ENCODE results near the gene MYLK.
A peak's percentile ranks its signal among the peaks of the same experiment; 100 is the strongest.

MYLK gene

DNA sequence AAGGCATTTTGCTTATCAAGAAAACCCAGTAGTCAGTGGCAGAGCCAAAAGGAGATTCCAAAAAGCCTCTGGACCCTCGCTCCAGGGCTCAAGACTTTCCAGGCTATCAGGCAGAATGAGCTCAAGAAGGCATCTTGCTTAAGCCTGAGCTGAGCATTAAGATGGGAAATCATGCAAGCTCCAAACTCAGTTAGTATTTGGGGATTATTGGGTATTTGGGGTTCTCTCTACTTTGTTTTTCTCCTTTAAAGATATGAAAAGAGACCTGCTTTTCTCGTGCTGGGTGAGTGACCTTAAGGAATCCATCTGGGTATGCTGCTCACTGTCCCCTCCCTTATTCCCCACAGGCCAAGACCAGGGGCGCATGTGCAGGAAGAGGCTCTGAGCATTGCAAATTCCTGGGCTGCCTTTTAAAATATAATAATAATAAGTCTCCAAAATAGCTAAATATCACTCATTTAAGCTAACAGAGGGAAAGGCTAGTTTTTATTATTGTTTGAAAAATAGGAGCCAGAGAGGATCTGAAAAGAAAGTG, 223.9 kb downstream of the MYLK start:
- DNase-seq, result no peak

DNA sequence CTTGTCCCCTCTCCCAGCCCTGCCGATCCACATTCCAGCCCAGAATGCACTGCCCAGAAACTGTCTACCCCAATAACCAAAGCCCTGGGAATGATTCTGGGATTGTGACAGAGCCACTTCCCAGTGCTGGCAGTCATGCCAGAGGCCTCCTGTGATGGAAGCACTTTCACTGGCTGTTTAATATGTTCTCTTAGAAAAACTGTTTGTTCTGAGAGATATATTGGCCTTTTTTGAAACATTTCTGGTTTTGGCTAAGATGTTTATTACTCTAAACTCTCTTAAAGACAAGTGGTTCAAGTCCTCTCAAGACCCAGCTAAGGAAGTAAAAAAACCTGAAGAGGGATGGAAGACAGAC, 225.3 kb downstream of the MYLK start:
- no peak for DNase-seq

DNA sequence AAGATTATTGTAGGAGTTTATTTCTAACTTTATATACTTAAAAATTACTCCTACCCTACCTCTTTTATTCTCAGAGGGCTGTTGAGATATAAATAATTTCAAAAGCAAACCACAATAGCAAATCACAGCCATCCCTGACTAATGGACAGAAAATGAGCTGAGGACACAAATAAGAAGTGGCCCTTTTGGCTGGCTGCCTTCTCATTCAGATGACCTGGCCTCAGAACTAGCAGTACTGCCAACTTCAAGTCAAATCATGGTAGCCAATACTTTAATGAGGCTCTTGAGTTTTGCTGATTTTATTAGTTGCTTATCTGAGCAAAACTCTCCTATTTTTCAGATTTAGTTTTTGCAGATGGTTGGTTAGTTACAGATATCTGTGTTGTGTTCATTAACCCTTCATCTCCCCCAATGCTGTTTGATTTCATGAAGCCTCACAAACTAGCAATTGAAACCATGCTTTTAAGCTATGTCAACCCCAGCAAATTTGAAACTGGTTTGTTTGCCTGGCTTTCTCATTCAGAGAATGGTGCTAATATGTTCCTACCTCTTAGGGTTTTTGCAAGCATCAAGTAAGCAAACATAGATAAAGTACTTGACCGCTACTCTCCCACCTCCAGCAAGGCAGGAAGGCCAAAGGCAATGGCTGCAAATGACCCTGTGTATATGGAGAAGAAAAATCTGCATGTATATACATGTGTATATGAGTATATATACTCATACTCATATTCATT, 225.8 kb downstream of the MYLK start:
- DNase-seq, result no peak

DNA sequence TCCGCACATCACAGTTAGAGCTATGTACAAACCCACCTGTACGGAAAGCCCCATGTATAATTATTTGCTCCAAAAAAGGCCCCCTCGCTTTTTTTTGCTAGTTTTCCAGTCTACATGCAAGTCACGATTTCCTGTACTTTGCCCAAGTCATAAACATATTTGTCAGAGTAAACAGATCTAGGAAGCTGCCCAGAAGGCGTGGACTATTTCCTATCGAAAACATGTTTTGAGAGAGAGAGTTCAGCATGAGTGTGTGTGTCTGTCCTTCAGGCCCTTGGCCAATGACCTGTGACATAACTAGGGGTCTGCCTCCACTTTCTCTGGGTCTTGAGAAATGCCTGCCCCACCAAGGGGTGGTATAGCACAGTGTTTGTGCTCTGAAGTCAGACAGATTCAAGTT, 226.6 kb downstream of the MYLK start:
- DNase-seq, result no peak

DNA sequence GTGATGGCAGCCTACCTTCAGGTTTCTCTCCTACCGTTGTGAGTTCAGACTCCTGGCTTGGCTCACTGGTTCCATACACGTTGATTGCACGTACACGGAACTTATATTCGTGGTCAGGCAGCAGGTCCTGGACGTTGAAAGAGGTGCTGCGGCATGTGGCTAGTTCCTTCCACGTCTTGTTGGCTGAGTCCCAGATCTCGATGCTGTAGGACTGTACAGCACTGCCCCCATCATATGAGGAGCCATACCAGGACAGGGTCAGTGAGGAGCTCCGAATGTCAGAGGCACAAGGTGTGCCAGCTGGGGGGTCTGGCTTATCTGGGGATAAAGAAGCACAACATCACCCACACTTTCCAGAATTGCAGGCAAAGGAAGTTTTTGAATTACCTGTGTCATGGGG, 227.0 kb downstream of the MYLK start:
- no peak for DNase-seq

DNA sequence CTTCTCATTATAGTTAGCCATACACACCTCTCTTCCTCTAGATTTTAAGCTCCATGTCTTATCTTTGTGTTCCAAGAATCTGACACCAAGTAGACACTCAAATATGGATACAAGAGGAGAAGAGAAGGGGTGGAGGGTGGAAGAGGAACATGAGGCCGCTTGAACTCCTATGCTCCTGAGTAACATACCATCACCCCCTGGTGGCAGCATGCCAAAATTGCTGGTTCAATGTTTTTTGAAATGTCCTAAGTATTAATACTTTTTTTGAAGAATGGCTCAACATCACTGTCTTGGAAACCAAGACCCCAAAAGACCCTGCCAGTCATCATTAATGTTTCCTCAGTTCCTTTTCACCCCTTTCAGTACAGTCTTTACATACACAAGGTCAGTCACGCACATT, 227.4 kb downstream of the MYLK start:
- no peak for DNase-seq

DNA sequence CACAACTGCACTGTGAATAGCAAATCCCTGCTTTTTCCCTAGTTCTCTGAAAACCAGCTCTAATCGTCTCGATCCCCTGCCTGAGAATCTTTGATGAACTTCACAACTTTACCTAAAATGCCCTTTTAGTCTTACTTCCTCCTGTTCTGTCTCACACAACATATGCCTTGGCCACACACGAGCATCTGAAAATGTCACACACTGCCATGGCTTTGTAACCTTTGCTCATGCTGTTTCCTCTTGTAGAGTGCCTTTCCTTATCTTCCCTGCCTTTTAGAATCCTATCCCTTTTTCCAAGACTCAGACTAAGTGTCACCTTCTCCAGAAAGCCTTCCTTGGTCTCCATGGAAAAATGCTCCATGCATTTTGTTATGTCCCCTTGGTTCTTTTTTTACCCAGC, 227.9 kb downstream of the MYLK start:
- no peak for DNase-seq

DNA sequence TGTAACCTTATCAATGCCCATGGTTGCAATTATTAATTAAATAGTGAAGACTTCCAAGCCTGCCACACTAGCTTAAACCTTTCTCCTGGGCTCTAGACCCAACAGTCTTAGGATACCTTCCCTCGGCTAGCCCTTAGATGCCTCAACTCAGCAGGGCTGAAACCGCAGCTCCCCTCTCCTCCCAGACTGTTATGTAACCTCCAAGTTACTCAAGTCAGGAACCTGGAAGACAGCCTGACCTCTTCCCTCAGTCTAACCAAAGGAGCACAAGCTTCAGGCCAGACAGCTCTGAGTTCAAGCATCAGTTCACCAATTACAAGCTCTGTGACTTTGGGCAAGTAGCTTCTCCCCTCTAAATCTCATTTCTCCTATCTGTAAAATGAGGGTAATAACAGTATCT, 228.7 kb downstream of the MYLK start:
- DNase-seq, result no peak

DNA sequence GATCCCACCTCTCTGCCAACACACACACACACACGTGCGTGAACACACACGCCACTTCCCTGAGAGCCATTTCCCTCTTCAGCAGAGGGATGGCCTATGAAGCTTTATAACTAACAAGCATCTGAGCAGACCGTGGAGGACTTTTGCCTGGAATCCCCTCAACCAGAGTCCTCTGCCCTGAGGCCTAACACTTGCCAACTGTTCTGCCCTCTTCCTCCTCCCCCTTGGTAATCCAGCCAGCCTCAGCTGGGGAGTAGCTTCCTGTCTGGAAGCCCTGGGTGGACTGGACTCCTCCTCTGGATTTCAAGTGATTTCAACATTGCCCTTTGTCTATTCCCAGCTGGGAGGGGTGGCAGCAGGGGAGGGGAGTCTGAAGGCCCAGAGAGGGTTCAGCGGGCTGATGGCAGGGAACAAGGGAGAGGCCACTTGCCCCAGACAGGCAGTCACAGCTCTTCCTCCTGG, 230.9 kb downstream of the MYLK start:
- DNase-seq, result no peak

DNA sequence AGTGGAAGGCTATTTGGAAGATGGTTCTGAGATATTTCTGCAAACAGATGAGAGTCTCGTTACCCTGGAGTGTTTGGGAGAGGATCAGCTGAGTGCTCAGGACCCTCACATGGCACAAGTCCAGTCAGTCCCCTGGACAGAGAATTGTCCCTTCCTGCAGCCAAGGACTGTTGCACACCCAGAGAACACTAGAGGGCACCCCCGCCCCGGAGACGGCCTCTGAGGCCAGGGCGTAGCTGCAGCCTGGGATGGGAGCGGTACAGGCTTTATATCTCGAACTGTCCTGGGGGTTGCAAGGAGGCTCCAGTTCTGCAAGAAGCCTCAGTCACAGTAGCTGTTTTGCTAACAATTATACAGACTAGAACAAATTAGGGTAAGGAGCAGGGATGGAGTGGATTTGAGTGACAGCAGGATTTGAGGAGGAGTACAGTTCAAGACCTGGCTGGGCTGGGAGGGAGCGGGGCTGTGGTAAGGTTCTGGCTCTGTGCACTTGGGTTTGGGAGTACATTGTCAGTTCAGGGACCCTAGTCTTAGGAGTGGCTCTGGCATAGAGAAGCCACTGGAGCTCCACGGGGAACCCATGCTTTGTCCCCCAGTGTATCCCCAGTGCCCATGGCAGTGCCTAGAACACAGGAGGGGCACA, 231.7 kb downstream of the MYLK start:
- peak; percentile 25 for DNase-seq

DNA sequence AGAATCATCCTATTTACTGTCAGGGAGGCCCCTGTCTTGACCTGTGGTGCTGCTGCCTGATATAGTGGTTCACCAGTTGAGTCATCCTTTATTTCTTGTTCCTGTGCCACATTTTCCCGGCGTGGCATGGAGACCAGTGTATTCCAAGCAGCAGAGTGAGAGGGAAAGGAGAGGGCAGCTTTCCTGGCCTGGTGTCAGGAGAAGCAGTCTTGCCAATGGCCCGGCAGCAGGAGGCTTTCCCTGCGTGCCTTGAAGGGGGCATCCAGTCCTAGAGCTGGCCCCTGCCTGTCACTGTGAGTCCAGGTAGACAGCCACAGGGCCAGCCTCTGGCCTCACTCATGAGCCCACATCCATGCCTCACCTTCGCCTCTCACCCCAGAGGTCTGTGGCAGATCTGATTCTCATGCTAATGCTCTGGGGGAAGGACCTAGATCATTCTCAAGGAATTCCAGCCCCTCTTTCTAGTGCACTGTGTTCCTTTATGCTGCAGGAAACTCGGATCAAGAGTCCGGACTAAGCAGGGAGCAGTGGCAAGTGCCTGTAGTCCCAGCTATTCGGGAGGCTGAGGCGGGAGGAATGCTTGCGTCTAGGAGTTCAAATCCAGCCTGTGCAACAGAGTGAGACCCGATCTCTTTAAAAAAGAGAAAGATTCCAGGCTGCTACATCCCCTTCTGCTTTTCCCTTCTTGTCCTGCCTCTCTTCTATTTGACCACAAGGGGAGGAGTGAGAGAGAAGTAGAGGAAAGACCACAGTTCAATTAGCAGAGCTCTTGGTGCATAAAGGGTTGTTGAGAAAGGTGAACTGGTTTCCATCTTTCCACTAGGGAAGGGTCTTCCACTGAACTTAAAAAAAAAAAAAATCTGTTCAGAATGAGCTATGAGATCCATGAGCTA, 232.4 kb downstream of the MYLK start:
- no peak for DNase-seq

DNA sequence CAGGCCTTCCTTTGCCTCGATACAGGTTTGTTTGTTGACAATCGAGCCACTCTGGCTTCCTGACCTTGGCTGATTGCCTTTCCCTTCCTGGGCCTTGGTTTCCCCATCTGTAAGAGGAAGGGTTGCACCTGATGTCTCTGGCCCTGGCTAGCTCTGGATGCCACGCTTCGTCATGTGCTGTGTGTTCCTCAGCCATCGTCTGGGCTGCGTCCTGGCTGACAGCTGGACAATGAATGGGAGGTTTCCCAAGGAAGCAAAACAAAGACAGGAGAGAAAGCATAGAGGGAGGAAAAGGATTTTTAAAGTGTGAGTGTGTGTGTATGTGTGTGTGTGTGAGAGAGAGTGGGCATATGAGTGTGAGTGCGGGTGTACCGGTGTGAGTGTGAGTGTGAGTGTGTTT, 234.0 kb downstream of the MYLK start:
- DNase-seq, result no peak

DNA sequence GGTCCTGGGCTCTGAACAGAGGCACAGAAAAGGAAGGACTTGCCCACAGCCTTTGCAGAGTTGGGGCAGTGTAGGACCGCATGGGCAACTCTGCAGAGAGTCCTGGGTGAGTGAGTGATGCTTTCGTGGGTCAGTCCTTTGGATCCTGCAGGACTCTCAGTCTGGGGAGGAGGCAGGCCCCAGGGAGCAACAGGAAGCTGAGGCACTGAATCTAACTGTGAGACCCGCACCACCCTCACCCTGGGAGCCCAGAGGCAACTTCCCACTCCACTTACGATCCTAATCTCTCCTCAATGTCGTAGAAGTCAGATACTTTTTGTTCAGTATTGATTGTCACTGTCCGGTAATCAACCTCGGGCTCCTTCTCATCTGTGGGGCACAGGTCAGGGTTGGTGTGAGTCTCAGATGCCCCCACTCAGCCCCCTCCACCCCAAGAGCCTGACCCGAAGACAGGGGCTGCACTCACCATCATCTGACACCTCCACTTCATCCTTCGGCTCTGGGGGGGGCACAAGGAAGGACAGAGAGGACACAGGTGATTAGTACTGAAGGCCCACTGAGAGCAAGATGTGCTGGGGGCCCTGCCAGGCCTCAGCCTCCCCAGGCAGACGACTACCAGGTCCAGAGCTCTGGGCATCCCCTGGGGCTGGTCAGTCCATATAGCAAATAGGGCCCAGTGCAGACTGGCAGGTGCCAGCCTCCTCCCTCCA, 235.3 kb downstream of the MYLK start:
- no peak for DNase-seq

DNA sequence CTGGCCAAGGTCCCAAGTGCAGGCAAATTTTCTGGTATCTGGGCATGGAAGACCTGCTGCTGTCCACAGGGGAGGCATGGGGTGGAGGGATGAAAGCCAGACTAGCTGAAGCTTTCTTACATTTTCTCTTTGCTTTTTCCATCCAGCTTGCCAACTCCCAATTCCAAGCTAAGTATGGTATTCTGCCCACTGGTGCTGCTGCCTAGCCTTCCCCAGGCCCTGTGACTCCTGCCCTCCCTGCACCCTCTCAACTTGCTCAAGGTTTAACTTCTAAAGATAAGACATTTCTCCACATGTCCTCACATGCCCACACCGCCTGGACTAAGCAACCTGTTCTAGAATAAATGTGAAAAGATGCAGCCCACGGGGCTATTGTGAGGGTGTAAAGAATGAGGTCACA, 239.8 kb downstream of the MYLK start:
- DNase-seq, result no peak

DNA sequence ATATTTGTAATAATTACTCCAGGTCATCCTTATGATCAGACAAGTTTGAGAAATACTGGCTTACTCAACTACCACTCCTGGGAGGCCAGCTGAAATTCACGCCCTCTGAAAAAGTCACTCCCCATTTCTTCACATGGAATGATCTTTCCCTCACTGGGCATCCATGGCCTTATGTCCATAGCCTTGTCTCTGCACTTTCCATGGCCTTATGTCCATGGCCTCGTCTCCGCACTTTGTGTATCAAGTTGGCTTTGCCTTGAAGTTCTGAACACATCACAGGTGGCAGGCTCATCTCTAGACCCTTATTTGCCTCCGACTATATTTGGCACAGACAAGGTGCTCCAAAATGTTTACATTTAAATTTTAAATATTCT, 241.2 kb downstream of the MYLK start:
- no peak for DNase-seq

DNA sequence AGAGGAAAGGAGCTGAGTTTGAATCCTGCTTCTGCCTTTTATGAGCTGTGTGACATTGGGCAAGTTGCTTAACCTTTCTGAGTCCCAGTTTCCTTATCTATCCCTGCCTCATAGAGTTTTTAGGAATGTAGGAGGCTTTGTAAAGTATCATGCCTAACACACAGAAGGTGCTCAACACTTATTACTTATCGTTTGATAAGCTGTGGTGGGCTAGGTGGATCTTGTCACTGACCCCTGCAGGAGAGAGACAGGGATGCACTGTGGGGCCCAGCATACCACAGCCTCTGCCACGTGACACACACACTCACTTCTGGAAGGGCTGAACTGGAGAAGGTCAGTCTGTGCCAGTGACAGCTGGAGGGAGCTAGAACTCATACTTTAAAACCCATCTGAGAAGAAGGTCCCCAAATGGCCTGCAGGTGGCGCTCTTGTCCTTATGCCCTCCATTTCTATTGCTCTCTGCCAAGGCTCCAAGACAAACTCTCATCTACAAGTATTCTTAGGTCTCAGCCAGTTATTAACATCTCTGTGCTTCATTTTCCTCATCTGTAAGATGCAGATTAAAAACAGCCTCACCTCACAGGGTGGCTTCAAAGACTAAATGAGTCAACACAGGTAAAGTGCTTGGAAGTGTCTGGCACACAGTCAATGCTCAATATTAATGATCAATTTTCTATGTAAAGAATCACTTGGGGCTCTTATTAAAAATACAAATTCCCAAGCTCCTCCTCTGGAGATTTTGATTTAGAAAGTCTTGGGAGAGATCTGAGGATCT, 241.8 kb downstream of the MYLK start:
- peak; percentile 40 for DNase-seq

DNA sequence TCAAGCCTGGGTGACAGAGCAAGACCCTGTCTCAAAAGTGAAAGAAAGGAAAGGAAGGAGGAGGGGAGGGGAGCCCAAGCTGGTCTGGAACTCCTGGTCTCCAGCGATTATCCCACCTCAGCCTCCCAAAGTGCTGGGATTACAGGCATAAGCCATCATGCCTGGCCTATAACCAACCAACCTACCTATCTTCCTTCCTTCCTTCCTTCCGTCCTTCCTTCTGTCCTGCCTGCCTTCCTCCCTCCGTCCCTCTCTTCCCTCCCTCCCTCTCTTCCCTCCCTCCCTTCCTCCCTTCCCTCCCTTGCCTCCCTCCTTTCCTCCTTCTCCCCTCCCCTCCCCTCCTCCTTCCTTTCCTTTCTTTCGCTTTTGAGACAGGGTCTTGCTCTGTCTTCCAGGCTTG, 242.6 kb downstream of the MYLK start:
- no peak for DNase-seq

DNA sequence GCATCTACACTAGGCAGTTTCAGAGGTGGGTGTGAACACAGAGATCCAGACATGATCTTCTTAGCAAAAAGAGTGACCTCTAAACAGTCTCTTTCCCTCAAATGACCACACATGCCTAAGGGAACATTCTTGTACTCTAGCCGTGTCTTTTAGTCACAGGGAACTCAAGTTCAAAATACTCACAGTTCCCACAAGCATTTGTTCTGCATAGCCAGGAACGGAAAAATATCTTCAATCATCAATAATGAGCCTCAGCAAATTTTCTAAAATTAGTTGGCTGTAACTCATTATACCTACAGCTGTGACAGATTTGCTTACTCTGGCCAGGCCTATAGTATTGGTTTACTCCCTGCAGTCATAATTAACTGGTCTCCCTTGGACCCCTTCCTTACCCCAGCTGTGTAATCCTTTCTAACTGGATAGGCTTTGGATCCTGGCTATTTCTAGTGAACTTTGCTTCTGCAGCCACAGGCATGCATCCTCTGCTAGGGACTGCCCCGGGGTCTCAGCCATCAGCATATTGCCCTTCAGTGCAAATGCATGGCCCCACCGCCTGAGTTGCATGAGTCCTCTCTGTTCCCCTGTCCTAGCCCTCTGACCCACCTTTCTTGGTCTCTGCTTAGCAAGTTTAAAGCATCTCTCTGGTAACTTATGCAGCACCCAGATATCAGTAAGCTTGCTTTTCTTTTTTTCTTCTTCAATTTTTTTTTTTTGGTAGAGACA, 243.2 kb downstream of the MYLK start:
- DNase-seq, result no peak

DNA sequence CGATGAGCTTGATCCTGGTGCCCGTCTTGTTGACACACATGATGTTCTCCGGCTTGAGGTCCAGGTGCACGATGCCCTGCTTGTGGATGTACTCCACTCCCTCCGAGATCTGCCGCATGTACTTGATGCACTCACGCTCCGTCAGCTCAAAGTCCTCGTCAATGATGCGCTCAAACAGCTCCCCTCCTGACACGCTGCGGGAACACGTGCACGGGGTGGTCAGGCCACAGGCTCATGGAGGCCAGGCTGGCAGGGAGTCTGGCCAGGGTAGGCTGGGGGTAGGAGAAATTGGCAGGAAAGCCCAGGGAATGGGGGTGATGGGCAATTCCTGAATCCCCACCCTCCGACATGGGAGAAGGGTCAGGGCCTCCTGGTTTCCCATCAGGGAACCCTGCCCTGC, 243.8 kb downstream of the MYLK start:
- DNase-seq, result no peak

DNA sequence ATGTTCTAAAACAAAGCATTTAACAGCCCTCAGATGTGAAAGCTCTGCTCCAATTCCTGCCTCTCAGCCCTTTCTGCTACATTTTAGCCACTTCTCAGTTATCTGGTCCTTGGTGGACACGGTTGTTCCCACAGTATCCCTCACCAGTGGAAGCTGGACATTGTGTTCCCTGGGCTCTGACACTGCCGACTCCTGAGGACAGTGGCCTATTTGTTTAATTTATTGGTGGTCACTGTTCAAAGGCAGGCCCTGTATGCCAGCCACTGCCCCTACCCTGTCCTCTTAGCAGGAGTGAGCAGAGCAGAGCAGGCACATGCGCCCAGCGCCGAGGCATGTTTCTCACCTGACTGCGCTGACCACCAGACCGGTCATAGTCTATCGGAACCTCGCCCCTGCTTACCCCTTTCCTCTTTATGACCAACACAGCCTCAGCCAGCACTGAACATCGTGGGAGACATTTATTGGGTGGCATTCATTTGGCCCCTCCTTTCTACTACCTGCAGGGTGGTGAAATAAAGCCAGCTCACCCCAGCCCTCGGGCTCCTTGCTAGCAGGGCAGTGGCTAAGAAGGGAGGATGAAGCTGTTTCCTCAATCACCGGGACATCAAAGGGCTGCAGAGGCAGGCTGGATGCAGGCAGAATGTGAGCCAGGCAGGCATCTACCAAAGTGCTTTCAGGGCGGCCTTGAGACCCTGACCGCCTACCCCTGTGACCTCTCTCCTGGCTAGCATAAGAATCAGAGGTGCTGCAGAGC, 245.0 kb downstream of the MYLK start:
- no peak for DNase-seq

DNA sequence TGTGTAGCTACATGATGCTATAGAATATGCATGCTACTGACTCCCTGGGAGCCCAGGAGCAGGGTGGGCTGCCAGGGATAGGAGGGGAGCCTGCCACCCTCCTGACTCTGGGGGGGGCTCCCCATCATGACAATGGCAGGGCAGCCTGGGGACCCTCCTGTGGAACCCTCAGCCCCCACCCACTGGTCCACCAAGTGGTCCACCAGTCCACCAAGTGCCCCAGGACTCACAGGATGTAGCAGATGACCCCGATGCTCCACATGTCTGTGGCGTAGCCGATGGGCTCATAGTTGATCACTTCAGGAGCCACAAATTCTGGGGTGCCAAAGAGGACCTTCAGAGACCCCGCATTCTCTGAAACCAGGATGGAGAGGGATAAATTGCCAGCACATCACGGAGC, 246.3 kb downstream of the MYLK start:
- no peak for DNase-seq

Data from CD4-positive, alpha-beta T cell treated with Interleukin-17A for 4 hours (primary cell).